H9 (cell line): ENCODE measurements around the gene GAPT. TPM values are rescaled to one million over a fixed set of nuclear protein-coding genes. Genes with fewer than 3 reads are reported as not detected.

Experiments used
- DNase-seq: peaks from one replicate; pipeline ENCODE4 v3.0.0-alpha.2; 2017
- H2AFZ ChIP-seq: one replicate; pipeline ENCODE4 v1.6.1; 2013; ENCODE audit warnings: mild to moderate bottlenecking, low read length, control low read depth, moderate library complexity
- H2AK5ac ChIP-seq: 2 replicates; pipeline ENCODE4 v1.6.1; 2013; ENCODE audit warnings: low read length, control low read depth, mixed read lengths; ENCODE audit not compliant: insufficient read length
- H2BK120ac ChIP-seq: one replicate; pipeline ENCODE4 v1.6.1; 2013; ENCODE audit warnings: low read depth, mild to moderate bottlenecking, low read length, control low read depth, inconsistent platforms; ENCODE audit not compliant: poor library complexity, severe bottlenecking
- H2BK12ac ChIP-seq: 2 replicates; pipeline ENCODE4 v1.6.1; 2013; ENCODE audit warnings: low read length, control low read depth, mixed read lengths, low read depth; ENCODE audit not compliant: insufficient read length
- H2BK15ac ChIP-seq: 2 replicates; pipeline ENCODE4 v1.6.1; 2013; ENCODE audit warnings: low read depth, low read length, control low read depth
- H2BK20ac ChIP-seq: one replicate; pipeline ENCODE4 v1.6.1; 2013; ENCODE audit warnings: low read depth, mild to moderate bottlenecking, low read length, control low read depth, inconsistent platforms; ENCODE audit not compliant: poor library complexity, severe bottlenecking
- H2BK5ac ChIP-seq: 2 replicates; pipeline ENCODE4 v1.6.1; 2013; ENCODE audit warnings: low read length, control low read depth, mixed read lengths; ENCODE audit not compliant: insufficient read length
- H3K14ac ChIP-seq: 2 replicates; pipeline ENCODE4 v1.6.1; 2013; ENCODE audit warnings: low read length, control low read depth; ENCODE audit not compliant: insufficient read depth
- H3K18ac ChIP-seq: 2 replicates; pipeline ENCODE4 v1.6.1; 2013; ENCODE audit warnings: low read depth, mild to moderate bottlenecking, mixed read lengths, low read length, control low read depth; ENCODE audit not compliant: insufficient read length
- H3K23ac ChIP-seq: 2 replicates; pipeline ENCODE4 v1.6.1; 2013; ENCODE audit warnings: low read length, control low read depth, mixed read lengths, low read depth; ENCODE audit not compliant: insufficient read length
- H3K23me2 ChIP-seq: 2 replicates; pipeline ENCODE4 v1.6.1; 2013; ENCODE audit warnings: low read depth, mild to moderate bottlenecking, mixed read lengths, low read length, control low read depth; ENCODE audit not compliant: insufficient read length, poor library complexity, severe bottlenecking
- H3K27ac ChIP-seq: 2 replicates; pipeline ENCODE4 v1.5.1; 2013; ENCODE audit warnings: low read length, control low read depth, mixed read lengths, low read depth; ENCODE audit not compliant: insufficient read length
- H3K27me3 ChIP-seq: 2 replicates; pipeline ENCODE4 v1.6.1; 2013; ENCODE audit warnings: low read length, control low read depth, inconsistent platforms; ENCODE audit not compliant: insufficient read depth
- H3K4ac ChIP-seq: 2 replicates; pipeline ENCODE4 v1.6.1; 2013; ENCODE audit warnings: low read depth, mild to moderate bottlenecking, control low read depth, inconsistent platforms, low read length, moderate library complexity
- H3K4me1 ChIP-seq: 2 replicates; pipeline ENCODE4 v1.6.1; 2013; ENCODE audit warnings: low read length, control low read depth, inconsistent platforms; ENCODE audit not compliant: insufficient read depth
- H3K4me2 ChIP-seq: 2 replicates; pipeline ENCODE4 v1.6.1; 2013; ENCODE audit warnings: low read length, control low read depth, mixed read lengths; ENCODE audit not compliant: insufficient read length, insufficient read depth
- H3K56ac ChIP-seq: 2 replicates; pipeline ENCODE4 v1.6.1; 2013; ENCODE audit warnings: low read depth, mild to moderate bottlenecking, mixed read lengths, low read length, control low read depth; ENCODE audit not compliant: insufficient read length
- H3K79me1 ChIP-seq: 2 replicates; pipeline ENCODE4 v1.6.1; 2013; ENCODE audit warnings: low read depth, mild to moderate bottlenecking, moderate library complexity, low read length, control low read depth, inconsistent platforms; ENCODE audit not compliant: insufficient read depth, poor library complexity, severe bottlenecking
- H3K79me2 ChIP-seq: 2 replicates; pipeline ENCODE4 v1.6.1; 2013; ENCODE audit warnings: low read length, control low read depth, inconsistent platforms; ENCODE audit not compliant: insufficient read depth
- H3K9ac ChIP-seq: 2 replicates; pipeline ENCODE4 v1.6.1; 2013; ENCODE audit warnings: low read length, control low read depth, mixed read lengths; ENCODE audit not compliant: insufficient read length; ENCODE audit errors: extremely low read depth
- H3K9me3 ChIP-seq: one replicate; pipeline ENCODE4 v1.6.1; 2013; ENCODE audit warnings: low read depth, low read length, inconsistent platforms; ENCODE audit not compliant: control insufficient read depth
- H3T11ph ChIP-seq: one replicate; pipeline ENCODE4 v1.6.1; 2013; ENCODE audit warnings: mild to moderate bottlenecking, low read length, control low read depth, inconsistent platforms
- H4K20me1 ChIP-seq: one replicate; pipeline ENCODE4 v1.6.1; 2013; ENCODE audit not compliant: control insufficient read depth, insufficient read length, insufficient read depth
- H4K5ac ChIP-seq: 2 replicates; pipeline ENCODE4 v1.6.1; 2013; ENCODE audit warnings: low read depth, mild to moderate bottlenecking, mixed read lengths, low read length, control low read depth; ENCODE audit not compliant: insufficient read length
- H4K8ac ChIP-seq: replicated peaks from 2 replicates; pipeline ENCODE4 v1.6.1; 2013; ENCODE audit warnings: low read length, control low read depth, mixed read lengths, low read depth; ENCODE audit not compliant: insufficient read length
- H4K91ac ChIP-seq: 2 replicates; pipeline ENCODE4 v1.6.1; 2013; ENCODE audit warnings: low read depth, mild to moderate bottlenecking, moderate library complexity, mixed read lengths, low read length, control low read depth; ENCODE audit not compliant: insufficient read length
- H3K27ac Mint-ChIP-seq, 3 experiments: 2 replicates in 2 of 3; 3 replicates in 1 of 3; pipeline ENCODE4 v1.8.0; 2020 to 2021; ENCODE audit warnings: mixed read lengths in 3 of 3, mild to moderate bottlenecking in 1 of 3, moderate library complexity in 1 of 3
- H3K27me3 Mint-ChIP-seq: 2 replicates; pipeline ENCODE4 v1.8.0; 2021; ENCODE audit warnings: low read depth, mild to moderate bottlenecking, moderate library complexity, mixed read lengths
- H3K36me3 Mint-ChIP-seq, 3 experiments: 2 replicates in 2 of 3; 3 replicates in 1 of 3; pipeline ENCODE4 v1.8.0; 2020 to 2021; ENCODE audit warnings: low read depth in 3 of 3, mixed read lengths in 3 of 3; ENCODE audit not compliant: insufficient read depth in 1 of 3
- H3K4me1 Mint-ChIP-seq, 2 experiments: 2 replicates each; pipeline ENCODE4 v1.8.0; 2020; ENCODE audit warnings: mixed read lengths in 2 of 2
- H3K4me3 Mint-ChIP-seq, 2 experiments: 2 replicates in 1 of 2; 3 replicates in 1 of 2; pipeline ENCODE4 v1.8.0; 2020 to 2021; ENCODE audit warnings: mild to moderate bottlenecking in 2 of 2, mixed read lengths in 2 of 2, moderate library complexity in 1 of 2
- H3K9me3 Mint-ChIP-seq, 2 experiments: 2 replicates in 1 of 2; 3 replicates in 1 of 2; pipeline ENCODE4 v1.8.0; 2020; ENCODE audit warnings: mild to moderate bottlenecking in 2 of 2, mixed read lengths in 2 of 2, moderate library complexity in 1 of 2
- CTCF ChIP-seq: fragments of 200-600 bp; sonication (generic); conservative IDR thresholded peaks from 3 replicates; pipeline ENCODE4 v1.8.0; 2021; ENCODE audit warnings: antibody characterized with exemption, mild to moderate bottlenecking
- WGBS: extraction: QIAGEN DNeasy Blood & Tissue Kit; methylation state at CpG from one replicate; pipeline ENCODE4 v1.1.7; 2013; ENCODE audit warnings: missing lambda C conversion rate, low lambda C conversion rate, mixed read lengths; ENCODE audit not compliant: insufficient read length; ENCODE audit errors: extremely low coverage; 5-methylcytosine and 5-hydroxymethylcytosine counted together
- total RNA-seq: library from RNA; stranded (reverse); gene quantifications from 2 replicates; pipeline ENCODE4 v1.2.1, GENCODE V29; 2021

GAPT gene
- total RNA-seq, 1 experiment from 2014 or later: not detected

GRCh38 chr5:58447226-58447625 is 44.0 kb upstream of the GAPT start:
- Histone ChIP-seq H2BK5ac (no peak overlapping the region), H2BK12ac (no peak overlapping the region), H4K91ac (no peak overlapping the region), H3K23me2 (no peaks in the 10 kb centered on the region), H3K79me2 (no peaks in the 10 kb centered on the region), H3K79me1 (no peaks in the 10 kb centered on the region), H4K8ac (no peak overlapping the region), H3K4ac (no peak overlapping the region), H3K4me1 (no peaks in the 10 kb centered on the region), H3K56ac (no peak overlapping the region), H2BK120ac (no peak overlapping the region), H3K9me3 (no peaks in the 10 kb centered on the region), H3K9ac (no peak overlapping the region), H3K27me3 (no peaks in the 10 kb centered on the region), H3K4me2 (no peak overlapping the region), H3T11ph (no peak overlapping the region), H3K27ac (no peak overlapping the region), H3K18ac (no peak overlapping the region), H2BK20ac (no peak overlapping the region), H4K5ac (no peak overlapping the region), H4K20me1 (no peaks in the 10 kb centered on the region), H3K14ac (no peak overlapping the region), H2AK5ac (no peak overlapping the region), H3K23ac (no peak overlapping the region), H2AFZ (no peak overlapping the region), H2BK15ac (no peak overlapping the region)
- no peak for DNase-seq
- no peaks in the 10 kb centered on the region for H3K27me3 Mint-ChIP-seq
- no peak overlapping the region for H3K4me3 Mint-ChIP-seq
- peaks cover 0 to 14% (median 11%) of the 10 kb centered on the region in 3 experiments; a peak in 4 of 7 replicates for H3K36me3 Mint-ChIP-seq
- no peak for TF ChIP-seq CTCF
- H3K9me3 Mint-ChIP-seq: peaks cover 7 to 9% of the 10 kb centered on the region in 2 experiments; a peak in 3 of 5 replicates
- H3K27ac Mint-ChIP-seq: no peak overlapping the region
- H3K4me1 Mint-ChIP-seq: no peaks in the 10 kb centered on the region
- WGBS: no CpG with 5 or more reads among the region's 2 CpGs
